H9 (cell line): ENCODE data around the gene BTBD17. TPM values are rescaled to one million over a fixed set of nuclear protein-coding genes. Genes with fewer than 3 reads are reported as not detected.

Source experiments
- DNase-seq: peaks from one replicate; pipeline ENCODE4 v3.0.0-alpha.2; 2017
- H2AFZ ChIP-seq: one replicate; pipeline ENCODE4 v1.6.1; 2013; ENCODE audit warnings: mild to moderate bottlenecking, low read length, control low read depth, moderate library complexity
- H2AK5ac ChIP-seq: 2 replicates; pipeline ENCODE4 v1.6.1; 2013; ENCODE audit warnings: low read length, control low read depth, mixed read lengths; ENCODE audit not compliant: insufficient read length
- H2BK120ac ChIP-seq: one replicate; pipeline ENCODE4 v1.6.1; 2013; ENCODE audit warnings: low read depth, mild to moderate bottlenecking, low read length, control low read depth, inconsistent platforms; ENCODE audit not compliant: poor library complexity, severe bottlenecking
- H2BK12ac ChIP-seq: 2 replicates; pipeline ENCODE4 v1.6.1; 2013; ENCODE audit warnings: low read length, control low read depth, mixed read lengths, low read depth; ENCODE audit not compliant: insufficient read length
- H2BK15ac ChIP-seq: 2 replicates; pipeline ENCODE4 v1.6.1; 2013; ENCODE audit warnings: low read depth, low read length, control low read depth
- H2BK20ac ChIP-seq: one replicate; pipeline ENCODE4 v1.6.1; 2013; ENCODE audit warnings: low read depth, mild to moderate bottlenecking, low read length, control low read depth, inconsistent platforms; ENCODE audit not compliant: poor library complexity, severe bottlenecking
- H2BK5ac ChIP-seq: 2 replicates; pipeline ENCODE4 v1.6.1; 2013; ENCODE audit warnings: low read length, control low read depth, mixed read lengths; ENCODE audit not compliant: insufficient read length
- H3K14ac ChIP-seq: 2 replicates; pipeline ENCODE4 v1.6.1; 2013; ENCODE audit warnings: low read length, control low read depth; ENCODE audit not compliant: insufficient read depth
- H3K18ac ChIP-seq: 2 replicates; pipeline ENCODE4 v1.6.1; 2013; ENCODE audit warnings: low read depth, mild to moderate bottlenecking, mixed read lengths, low read length, control low read depth; ENCODE audit not compliant: insufficient read length
- H3K23ac ChIP-seq: 2 replicates; pipeline ENCODE4 v1.6.1; 2013; ENCODE audit warnings: low read length, control low read depth, mixed read lengths, low read depth; ENCODE audit not compliant: insufficient read length
- H3K23me2 ChIP-seq: 2 replicates; pipeline ENCODE4 v1.6.1; 2013; ENCODE audit warnings: low read depth, mild to moderate bottlenecking, mixed read lengths, low read length, control low read depth; ENCODE audit not compliant: insufficient read length, poor library complexity, severe bottlenecking
- H3K27ac ChIP-seq: 2 replicates; pipeline ENCODE4 v1.5.1; 2013; ENCODE audit warnings: low read length, control low read depth, mixed read lengths, low read depth; ENCODE audit not compliant: insufficient read length
- H3K27me3 ChIP-seq: 2 replicates; pipeline ENCODE4 v1.6.1; 2013; ENCODE audit warnings: low read length, control low read depth, inconsistent platforms; ENCODE audit not compliant: insufficient read depth
- H3K4ac ChIP-seq: 2 replicates; pipeline ENCODE4 v1.6.1; 2013; ENCODE audit warnings: low read depth, mild to moderate bottlenecking, control low read depth, inconsistent platforms, low read length, moderate library complexity
- H3K4me1 ChIP-seq: 2 replicates; pipeline ENCODE4 v1.6.1; 2013; ENCODE audit warnings: low read length, control low read depth, inconsistent platforms; ENCODE audit not compliant: insufficient read depth
- H3K4me2 ChIP-seq: 2 replicates; pipeline ENCODE4 v1.6.1; 2013; ENCODE audit warnings: low read length, control low read depth, mixed read lengths; ENCODE audit not compliant: insufficient read length, insufficient read depth
- H3K56ac ChIP-seq: 2 replicates; pipeline ENCODE4 v1.6.1; 2013; ENCODE audit warnings: low read depth, mild to moderate bottlenecking, mixed read lengths, low read length, control low read depth; ENCODE audit not compliant: insufficient read length
- H3K79me1 ChIP-seq: 2 replicates; pipeline ENCODE4 v1.6.1; 2013; ENCODE audit warnings: low read depth, mild to moderate bottlenecking, moderate library complexity, low read length, control low read depth, inconsistent platforms; ENCODE audit not compliant: insufficient read depth, poor library complexity, severe bottlenecking
- H3K79me2 ChIP-seq: 2 replicates; pipeline ENCODE4 v1.6.1; 2013; ENCODE audit warnings: low read length, control low read depth, inconsistent platforms; ENCODE audit not compliant: insufficient read depth
- H3K9ac ChIP-seq: 2 replicates; pipeline ENCODE4 v1.6.1; 2013; ENCODE audit warnings: low read length, control low read depth, mixed read lengths; ENCODE audit not compliant: insufficient read length; ENCODE audit errors: extremely low read depth
- H3K9me3 ChIP-seq: one replicate; pipeline ENCODE4 v1.6.1; 2013; ENCODE audit warnings: low read depth, low read length, inconsistent platforms; ENCODE audit not compliant: control insufficient read depth
- H3T11ph ChIP-seq: one replicate; pipeline ENCODE4 v1.6.1; 2013; ENCODE audit warnings: mild to moderate bottlenecking, low read length, control low read depth, inconsistent platforms
- H4K20me1 ChIP-seq: one replicate; pipeline ENCODE4 v1.6.1; 2013; ENCODE audit not compliant: control insufficient read depth, insufficient read length, insufficient read depth
- H4K5ac ChIP-seq: 2 replicates; pipeline ENCODE4 v1.6.1; 2013; ENCODE audit warnings: low read depth, mild to moderate bottlenecking, mixed read lengths, low read length, control low read depth; ENCODE audit not compliant: insufficient read length
- H4K8ac ChIP-seq: replicated peaks from 2 replicates; pipeline ENCODE4 v1.6.1; 2013; ENCODE audit warnings: low read length, control low read depth, mixed read lengths, low read depth; ENCODE audit not compliant: insufficient read length
- H4K91ac ChIP-seq: 2 replicates; pipeline ENCODE4 v1.6.1; 2013; ENCODE audit warnings: low read depth, mild to moderate bottlenecking, moderate library complexity, mixed read lengths, low read length, control low read depth; ENCODE audit not compliant: insufficient read length
- H3K27ac Mint-ChIP-seq, 3 experiments: 2 replicates in 2 of 3; 3 replicates in 1 of 3; pipeline ENCODE4 v1.8.0; 2020 to 2021; ENCODE audit warnings: mixed read lengths in 3 of 3, mild to moderate bottlenecking in 1 of 3, moderate library complexity in 1 of 3
- H3K27me3 Mint-ChIP-seq: 2 replicates; pipeline ENCODE4 v1.8.0; 2021; ENCODE audit warnings: low read depth, mild to moderate bottlenecking, moderate library complexity, mixed read lengths
- H3K36me3 Mint-ChIP-seq, 3 experiments: 2 replicates in 2 of 3; 3 replicates in 1 of 3; pipeline ENCODE4 v1.8.0; 2020 to 2021; ENCODE audit warnings: low read depth in 3 of 3, mixed read lengths in 3 of 3; ENCODE audit not compliant: insufficient read depth in 1 of 3
- H3K4me1 Mint-ChIP-seq, 2 experiments: 2 replicates each; pipeline ENCODE4 v1.8.0; 2020; ENCODE audit warnings: mixed read lengths in 2 of 2
- H3K4me3 Mint-ChIP-seq, 2 experiments: 2 replicates in 1 of 2; 3 replicates in 1 of 2; pipeline ENCODE4 v1.8.0; 2020 to 2021; ENCODE audit warnings: mild to moderate bottlenecking in 2 of 2, mixed read lengths in 2 of 2, moderate library complexity in 1 of 2
- H3K9me3 Mint-ChIP-seq, 2 experiments: 2 replicates in 1 of 2; 3 replicates in 1 of 2; pipeline ENCODE4 v1.8.0; 2020; ENCODE audit warnings: mild to moderate bottlenecking in 2 of 2, mixed read lengths in 2 of 2, moderate library complexity in 1 of 2
- CTCF ChIP-seq: fragments of 200-600 bp; sonication (generic); conservative IDR thresholded peaks from 3 replicates; pipeline ENCODE4 v1.8.0; 2021; ENCODE audit warnings: antibody characterized with exemption, mild to moderate bottlenecking
- WGBS: extraction: QIAGEN DNeasy Blood & Tissue Kit; methylation state at CpG from one replicate; pipeline ENCODE4 v1.1.7; 2013; ENCODE audit warnings: missing lambda C conversion rate, low lambda C conversion rate, mixed read lengths; ENCODE audit not compliant: insufficient read length; ENCODE audit errors: extremely low coverage; 5-methylcytosine and 5-hydroxymethylcytosine counted together
- total RNA-seq: library from RNA; stranded (reverse); gene quantifications from 2 replicates; pipeline ENCODE4 v1.2.1, GENCODE V29; 2021

Gene BTBD17
- total RNA-seq, 1 experiment from 2014 or later = 0.33 TPM

DNA sequence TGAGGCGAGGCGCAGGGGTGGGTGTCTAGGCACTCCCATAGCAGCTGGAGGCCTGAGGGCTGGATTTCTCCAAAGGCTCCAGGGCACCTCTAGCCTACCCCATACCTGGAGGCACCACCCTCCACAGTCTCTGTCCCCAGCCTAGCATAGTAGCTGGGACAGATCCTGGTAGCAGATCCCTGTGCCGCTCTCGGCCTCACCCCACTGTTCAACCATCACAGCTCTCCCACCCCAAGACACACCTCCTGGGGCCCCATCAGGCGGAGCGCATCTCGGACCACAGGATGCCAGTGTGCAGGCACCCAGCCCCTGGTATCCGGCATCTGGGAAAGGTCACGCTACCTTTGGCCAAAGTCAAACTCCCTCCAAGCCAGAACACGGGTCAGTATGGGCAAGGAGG, 7.1 kb downstream of the BTBD17 start:
- no peak overlapping the region; a peak in 1 of 5 replicates for H3K4me3 Mint-ChIP-seq
- no peak overlapping the region for H3K27ac Mint-ChIP-seq
- no peak overlapping the region for H4K5ac ChIP-seq
- peaks cover 93% of the 10 kb centered on the region for H3K27me3 Mint-ChIP-seq
- no peaks in the 10 kb centered on the region for H4K20me1 ChIP-seq
- no peak overlapping the region for H3K14ac ChIP-seq
- no peak overlapping the region for H2BK120ac ChIP-seq
- WGBS = no CpG with 5 or more reads among the region's 10 CpGs
- H3K4ac ChIP-seq = no peak overlapping the region
- H2AFZ ChIP-seq = no peak overlapping the region
- H2BK20ac ChIP-seq = no peak overlapping the region
- no peak overlapping the region for H3K9ac ChIP-seq
- H3K36me3 Mint-ChIP-seq = peaks cover 0 to 9% (median 7%) of the 10 kb centered on the region in 3 experiments; a peak in 4 of 7 replicates
- H3K56ac ChIP-seq = no peak overlapping the region
- H3K79me1 ChIP-seq = no peaks in the 10 kb centered on the region
- H4K91ac ChIP-seq = no peak overlapping the region
- no peak overlapping the region for H3K23ac ChIP-seq
- no peak overlapping the region for H2BK12ac ChIP-seq
- H3T11ph ChIP-seq = no peak overlapping the region
- no peak overlapping the region for H3K4me2 ChIP-seq
- no peak overlapping the region for H2AK5ac ChIP-seq
- H2BK15ac ChIP-seq = no peak overlapping the region
- no peak overlapping the region for H3K18ac ChIP-seq
- peaks cover 7 to 22% of the 10 kb centered on the region in 2 experiments; a peak in 3 of 4 replicates for H3K4me1 Mint-ChIP-seq
- no peak overlapping the region for H3K27ac ChIP-seq
- 0 out of 2 replicates have a peak, but pooled peaks cover 2% of the 10 kb centered on the region for H3K4me1 ChIP-seq
- no peak for TF ChIP-seq CTCF
- no peak overlapping the region for H2BK5ac ChIP-seq
- DNase-seq = no peak
- no peaks in the 10 kb centered on the region for H3K79me2 ChIP-seq
- H3K9me3 Mint-ChIP-seq = no peaks in the 10 kb centered on the region; a peak in 1 of 5 replicates
- H3K27me3 ChIP-seq = peaks cover 13% of the 10 kb centered on the region; the same call in 1 of the 2 replicates
- no peaks in the 10 kb centered on the region for H3K23me2 ChIP-seq
- no peaks in the 10 kb centered on the region for H3K9me3 ChIP-seq
- H4K8ac ChIP-seq = no peak overlapping the region
